HG03575 (cell line): ENCODE data around the gene GCNA.
"Not testable (repeated sequence)": the region's sequence is repeated elsewhere in the genome, so short reads cannot be mapped to it uniquely, and the experiment has no call there.

Experiments used
- ATAC-seq: cut with Tn5 transposase; IDR thresholded peaks from one replicate; pipeline ENCODE4 v1.9.1; 2021; ENCODE audit not compliant: unreplicated experiment, insufficient number of reproducible peaks, low FRiP score; ENCODE audit errors: extremely low read depth

GCNA gene

DNA sequence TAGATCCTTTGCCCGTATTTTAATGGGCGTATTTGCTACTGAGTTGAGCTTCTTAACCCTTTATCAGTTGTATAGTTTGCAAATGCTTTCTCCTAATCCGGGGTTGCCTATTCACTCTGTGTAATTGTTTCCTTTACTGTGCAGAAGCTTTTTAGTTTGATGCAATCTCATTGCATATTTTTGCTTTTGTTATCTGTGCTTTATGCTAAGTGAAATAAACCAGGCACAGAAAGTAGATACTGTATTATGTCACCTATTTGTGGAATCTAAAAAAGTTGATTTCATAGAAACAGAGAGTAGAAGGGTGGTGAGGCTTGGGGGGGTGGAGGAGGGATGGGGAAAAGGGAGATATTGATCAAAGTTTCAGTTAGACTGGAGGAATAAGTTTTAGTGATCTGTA, 27.7 kb upstream of the GCNA start:
- ATAC-seq: no peak

DNA sequence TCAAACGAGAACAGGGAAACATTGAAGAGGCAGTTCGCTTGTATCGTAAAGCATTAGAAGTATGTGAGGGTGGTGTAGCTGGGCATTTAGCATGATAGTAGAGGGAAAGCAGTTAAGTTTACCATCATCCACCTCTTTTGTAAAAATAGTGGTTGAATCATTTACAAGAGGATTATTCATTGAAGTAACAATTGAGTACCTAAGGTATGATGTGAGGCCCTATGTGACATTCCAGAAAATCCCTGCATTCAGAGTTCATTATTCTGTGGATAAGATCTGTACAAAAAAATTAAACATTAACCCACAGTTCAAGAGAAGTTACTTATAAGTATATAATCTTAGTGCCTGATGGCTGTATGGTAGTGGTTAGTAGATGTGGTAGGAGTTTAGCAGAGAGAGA, 22.2 kb upstream of the GCNA start:
- no peak for ATAC-seq

DNA sequence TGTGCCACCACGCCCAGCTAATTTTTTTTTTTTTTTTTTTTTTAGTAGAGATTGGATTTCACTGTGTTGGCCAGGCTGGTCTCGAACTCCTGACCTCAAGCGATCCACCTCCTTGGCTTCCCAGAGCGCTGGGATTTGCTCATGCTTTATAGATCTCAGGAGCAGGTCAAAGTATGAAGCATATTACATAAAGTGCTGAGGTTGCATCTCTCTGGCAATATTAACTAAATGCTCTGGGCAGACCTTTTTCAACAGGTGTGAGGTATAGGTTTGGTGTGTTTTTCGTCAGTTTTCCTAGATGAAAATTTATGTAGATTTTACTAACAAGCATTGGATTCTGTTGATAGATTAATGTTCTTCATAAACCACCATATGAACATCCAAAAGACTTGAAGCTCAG, 19.3 kb upstream of the GCNA start:
- no peak for ATAC-seq

DNA sequence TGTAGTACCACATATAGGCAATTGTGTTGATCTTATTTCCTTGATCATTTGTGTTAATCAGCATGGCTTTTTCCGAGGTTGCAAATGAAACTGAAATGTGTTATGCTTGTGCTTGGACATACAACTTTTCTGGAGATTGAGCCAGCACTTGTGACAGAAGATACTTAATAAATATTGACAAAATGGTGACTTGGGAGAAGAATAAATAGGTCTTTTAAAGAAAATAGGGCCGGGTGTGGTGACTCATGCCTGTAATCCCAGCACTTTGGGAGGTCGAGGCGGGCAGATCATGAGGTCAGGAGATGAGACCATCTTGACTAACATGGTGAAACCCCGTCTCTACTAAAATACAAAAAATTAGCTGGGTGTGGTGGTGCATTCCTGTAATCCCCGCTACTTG, 18.5 kb upstream of the GCNA start:
- ATAC-seq: not testable (repeated sequence)

DNA sequence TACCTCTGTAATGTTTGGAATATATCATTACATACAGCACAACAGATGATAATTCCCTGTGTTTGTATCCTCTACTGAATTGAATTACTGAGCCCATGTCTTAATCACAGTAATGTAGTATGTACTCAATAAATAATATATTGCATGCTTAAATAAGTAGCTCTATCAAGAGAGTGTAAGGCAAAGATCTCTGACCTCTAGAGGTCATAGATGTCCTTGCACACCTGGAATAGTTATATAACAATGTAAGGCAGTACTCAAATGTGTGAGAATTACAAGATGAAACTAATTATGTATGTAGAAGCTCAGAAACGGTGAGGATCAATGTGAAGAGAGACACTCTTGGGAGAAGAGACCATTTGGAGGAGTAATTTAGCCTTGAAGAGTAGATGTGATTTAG, 14.3 kb upstream of the GCNA start:
- ATAC-seq: no peak

DNA sequence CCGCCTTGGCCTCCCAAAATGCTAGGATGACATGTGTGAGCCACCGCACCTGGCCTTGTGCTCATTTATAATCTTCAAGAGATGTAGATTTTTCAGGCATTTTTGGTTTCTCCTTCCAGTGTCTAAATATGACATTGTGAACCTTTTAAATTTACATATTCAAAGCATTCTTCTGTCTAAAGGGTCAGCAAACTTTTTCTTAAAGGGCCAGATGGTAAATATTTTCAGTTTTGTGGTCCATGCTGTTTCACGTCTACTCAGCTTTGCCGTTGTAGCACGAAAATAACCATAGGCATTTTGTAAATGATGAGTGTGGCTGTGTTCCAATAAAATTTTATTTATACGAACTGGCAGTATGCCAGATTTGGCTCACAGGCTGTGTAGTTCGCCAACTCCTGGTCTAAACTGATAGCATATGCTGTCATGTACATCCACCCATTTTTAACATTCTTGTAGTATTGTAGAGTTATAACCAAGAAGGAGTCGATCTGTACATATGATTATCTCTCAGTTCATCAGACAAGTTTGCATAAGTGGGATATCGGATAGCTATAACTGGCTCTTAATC, 12.7 kb upstream of the GCNA start:
- ATAC-seq: no peak

DNA sequence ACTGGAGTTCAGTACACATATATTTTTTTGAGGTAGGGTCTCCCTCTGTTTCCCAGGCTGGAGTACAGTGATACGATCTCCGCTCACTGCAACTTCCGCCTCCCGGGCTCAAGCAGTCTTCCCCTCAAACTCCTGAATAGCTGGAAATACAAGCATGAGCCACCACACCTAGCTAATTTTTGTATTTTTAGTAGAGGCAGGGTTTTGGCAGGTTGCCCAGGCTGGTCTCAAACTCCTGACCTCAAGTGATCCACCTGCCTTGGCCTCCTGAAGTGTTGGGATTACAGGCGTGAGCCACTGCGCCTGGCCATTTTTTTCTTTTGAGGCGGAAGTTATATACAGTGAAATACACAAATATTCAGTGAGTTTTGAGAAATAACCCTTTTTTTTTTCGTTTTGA, 6.8 kb upstream of the GCNA start:
- ATAC-seq: not testable (repeated sequence)

DNA sequence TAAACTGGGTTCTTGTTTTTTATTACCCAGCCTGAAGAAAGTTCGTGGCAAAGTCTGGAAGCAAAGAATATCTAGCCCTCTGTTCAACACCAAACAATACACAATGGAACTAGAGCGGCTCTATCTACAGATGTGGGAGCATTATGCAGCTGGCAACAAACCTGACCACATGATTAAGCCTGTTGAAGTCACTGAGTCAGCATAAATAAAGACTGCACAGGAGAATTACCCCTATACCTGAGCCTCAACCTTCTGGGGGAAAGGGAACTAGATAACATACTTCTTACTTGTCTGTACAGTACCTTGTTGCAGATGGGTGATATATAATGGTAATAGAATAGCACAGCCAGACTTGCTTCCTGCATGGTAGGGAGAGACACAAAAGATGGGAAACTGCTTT, 4.6 kb upstream of the GCNA start:
- no peak for ATAC-seq

DNA sequence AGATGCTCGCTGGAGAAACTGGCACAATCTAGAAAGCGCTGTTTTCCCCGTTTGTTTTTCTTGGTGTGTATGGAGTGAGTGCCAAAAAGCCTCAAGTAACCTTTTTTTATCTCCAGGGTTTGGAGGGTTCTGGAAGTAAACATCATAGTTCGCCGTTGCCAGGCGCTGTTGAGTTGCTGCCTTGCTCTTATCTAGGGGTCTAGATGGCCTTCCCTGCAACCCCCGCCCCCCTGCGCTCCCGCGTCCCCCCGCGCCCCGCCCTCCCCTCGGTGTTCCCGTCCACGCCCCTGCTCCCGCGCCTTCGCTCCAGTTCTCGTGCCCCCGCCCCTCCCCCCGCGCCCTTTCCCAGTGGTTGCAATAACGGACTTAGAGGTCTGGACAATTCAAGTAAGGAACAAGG, 555 bp upstream of the GCNA start:
- ATAC-seq: no peak

DNA sequence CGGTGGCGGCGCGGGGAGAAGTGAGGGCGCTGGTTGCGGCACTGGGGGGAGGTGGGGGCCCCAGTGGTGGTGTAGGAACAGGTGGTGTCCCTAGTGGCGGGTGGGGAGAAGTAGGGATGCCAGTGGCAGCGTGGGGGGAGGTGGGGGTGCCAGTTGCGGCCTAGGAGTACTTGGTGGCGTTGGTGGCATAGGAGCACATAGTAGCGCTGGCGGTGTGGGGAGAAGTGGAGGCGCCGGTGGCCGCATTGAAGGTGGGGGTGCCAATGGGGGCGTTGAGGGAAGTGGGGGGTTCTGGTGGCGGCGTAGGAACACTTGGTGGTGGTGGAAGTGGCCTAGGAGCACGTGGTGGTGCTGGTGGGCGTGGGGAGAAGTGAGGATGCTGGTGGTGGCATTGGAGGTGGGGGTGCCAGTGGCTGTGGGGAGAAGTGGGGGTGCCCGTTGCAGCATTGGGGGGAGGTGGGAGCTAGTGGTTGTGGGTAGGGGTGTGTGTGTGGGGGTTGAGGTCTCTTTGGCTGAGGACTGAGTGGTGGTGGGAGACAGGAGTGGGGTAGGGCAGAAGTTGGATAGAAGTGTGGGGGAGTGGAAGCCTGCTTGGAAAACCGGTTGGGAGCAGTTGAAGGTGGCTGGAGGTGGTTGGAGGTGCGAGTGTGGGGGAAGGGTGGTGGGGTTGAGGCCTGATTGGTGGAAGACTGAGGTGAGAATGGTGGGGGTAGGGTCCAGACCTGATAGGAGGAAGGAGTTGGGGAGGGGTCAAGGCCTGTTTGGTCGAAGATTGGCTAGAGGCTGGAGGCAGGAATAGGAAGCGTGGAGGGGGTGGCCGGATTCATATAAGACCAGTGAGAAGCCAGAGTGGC, 1.1 kb downstream of the GCNA start:
- no peak for ATAC-seq

DNA sequence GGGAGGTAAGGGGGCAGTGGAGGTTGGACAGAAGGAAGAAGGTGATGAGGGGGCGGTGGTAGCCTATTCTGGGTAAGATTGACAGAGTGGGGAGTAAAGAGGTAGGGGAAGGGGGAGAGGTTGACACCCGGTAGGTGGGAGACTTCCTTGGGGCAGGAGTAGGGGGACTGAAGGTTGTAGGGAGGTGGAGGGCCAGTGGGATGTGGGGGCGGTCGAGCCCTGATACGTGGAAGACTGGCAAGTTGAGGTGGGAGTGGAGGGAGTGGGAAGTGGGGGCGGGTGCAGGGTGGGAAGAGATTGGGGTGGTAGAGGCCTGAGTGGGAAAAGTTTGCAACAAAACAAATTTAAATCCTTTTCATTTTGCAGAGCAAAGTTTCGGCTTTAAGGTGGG, 1.7 kb downstream of the GCNA start:
- no peak for ATAC-seq

DNA sequence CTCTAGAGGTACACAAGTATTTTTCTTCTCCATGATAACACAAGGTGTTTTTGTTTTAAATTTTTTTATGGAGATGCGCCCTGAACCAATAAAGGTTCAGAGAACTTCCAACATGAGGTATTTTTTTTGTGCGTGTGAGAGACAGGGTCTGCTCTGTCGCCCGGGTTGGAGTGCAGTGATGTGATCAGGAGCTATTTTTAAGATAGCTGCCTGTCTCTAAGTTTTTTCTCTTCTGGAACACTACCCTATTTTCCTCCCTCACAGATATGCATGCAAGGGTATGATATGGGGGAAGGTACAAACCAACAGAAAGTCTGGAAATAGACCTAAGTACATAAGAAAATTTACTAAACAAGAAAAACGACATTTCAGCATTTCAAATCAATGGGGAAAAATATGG, 3.0 kb downstream of the GCNA start:
- ATAC-seq: no peak

DNA sequence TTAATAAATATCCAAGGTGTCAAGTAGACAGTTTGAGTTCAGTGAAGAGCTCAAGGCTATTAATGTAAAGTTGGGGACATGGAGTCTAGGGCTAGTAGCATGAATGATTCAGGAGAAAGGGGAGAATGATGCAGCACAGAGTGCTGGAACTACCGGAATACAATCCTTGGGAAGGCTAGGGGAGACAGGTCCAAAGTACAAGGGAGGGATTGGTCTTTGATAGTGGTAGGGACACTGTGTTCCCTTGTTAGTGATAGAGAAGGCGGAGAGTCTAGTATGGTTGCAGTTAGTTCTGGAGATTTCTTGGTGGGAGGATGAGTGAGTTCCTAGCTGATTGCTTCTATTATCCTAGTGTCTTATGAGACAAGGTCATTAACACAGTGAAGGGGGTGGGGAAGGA, 8.7 kb downstream of the GCNA start:
- no peak for ATAC-seq

DNA sequence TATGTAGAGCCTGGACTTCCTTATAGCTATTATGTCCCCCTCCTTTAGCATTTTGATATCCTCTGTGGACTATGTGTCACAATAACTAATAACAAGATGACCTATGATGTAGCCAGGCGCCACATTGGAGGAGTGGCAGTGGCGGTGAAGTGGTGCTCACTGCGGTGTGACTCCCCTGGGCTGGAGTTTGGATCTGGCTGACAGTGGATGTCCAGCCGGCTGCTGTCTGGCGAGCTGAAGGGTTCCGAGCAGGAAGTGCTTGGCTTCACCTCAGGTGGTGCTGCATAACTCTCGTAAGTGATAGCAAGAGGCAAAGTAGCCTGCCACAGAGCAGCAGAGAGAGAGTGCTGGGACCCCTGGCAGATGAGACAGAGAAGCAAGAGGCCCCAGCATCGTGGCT, 15.0 kb downstream of the GCNA start:
- not testable (repeated sequence) for ATAC-seq

DNA sequence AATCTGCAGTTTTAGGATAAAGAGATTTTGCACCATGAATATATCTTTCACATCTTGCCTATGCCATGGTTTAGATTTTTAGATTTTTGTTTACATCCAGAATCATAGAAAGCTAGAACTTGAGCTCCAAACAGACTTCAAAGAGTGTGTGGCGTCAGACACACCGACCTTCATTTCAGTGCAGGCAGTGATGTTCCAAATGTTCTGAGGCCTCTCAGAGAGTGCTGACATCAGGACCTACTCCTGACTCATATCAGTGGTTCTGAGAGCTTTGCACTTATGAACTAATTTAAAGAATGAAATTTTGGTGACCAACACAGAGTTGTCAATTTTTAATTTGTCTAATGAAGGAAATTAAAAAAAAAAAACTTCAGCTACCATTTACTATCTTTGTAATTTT, 21.7 kb downstream of the GCNA start:
- no peak for ATAC-seq

DNA sequence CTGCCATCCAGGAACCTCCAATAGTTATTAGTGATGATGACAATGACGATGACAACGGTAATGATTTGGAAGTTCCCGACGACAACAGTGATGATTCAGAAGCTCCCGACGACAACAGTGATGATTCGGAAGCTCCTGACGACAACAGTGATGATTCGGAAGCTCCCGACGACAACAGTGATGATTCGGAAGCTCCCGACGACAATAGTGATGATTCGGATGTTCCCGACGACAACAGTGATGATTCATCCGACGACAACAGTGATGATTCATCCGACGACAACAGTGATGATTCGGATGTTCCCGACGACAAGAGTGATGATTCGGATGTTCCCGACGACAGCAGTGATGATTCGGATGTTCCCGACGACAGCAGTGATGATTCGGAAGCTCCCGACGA, 25.4 kb downstream of the GCNA start:
- no peak for ATAC-seq

DNA sequence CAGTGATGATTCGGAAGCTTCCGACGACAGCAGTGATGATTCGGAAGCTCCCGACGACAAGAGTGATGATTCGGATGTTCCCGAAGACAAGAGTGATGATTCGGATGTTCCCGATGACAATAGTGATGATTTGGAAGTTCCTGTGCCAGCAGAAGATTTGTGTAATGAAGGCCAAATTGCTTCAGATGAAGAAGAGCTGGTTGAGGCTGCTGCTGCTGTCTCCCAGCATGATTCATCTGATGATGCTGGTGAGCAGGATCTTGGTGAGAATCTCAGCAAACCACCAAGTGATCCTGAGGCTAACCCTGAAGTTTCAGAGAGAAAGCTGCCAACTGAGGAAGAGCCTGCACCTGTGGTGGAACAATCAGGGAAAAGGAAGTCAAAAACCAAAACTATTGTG, 25.9 kb downstream of the GCNA start:
- ATAC-seq: no peak

DNA sequence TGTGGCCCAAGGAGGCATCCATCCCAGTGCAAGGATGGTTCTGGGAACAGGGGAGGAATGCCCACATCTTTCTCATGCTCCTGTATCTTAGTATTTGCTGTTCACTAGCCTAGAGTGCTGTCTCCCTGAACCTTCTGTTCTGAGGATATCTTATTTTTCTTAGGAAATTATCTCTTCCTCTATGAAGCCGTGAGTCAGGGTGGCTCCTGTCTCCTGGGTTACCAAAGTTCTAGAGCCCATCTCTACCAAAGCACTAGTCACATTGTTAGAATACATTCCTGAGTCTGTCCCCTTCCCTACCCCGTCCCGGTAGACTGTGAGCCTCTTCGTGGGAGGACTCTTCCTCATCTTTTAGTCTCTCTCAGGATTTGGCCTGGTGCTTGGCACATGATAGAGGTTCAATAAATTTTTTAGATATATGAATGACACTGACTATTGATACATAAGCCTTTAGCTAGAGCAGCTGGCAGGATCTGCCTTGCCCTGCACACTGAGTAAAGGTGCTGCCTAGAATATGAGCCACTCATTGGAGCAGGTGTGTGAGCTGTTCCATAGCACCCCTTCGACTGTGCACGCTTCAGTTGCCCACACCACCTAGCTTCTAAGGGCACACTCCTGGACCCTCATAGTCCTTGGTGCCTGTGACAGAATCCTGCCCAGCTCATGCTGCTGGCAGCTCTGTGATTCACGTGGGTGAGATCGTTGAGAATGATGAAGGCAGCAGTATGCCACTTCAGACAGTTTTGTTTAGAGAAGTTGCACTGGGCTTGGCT, 26.7 kb downstream of the GCNA start:
- ATAC-seq: no peak

DNA sequence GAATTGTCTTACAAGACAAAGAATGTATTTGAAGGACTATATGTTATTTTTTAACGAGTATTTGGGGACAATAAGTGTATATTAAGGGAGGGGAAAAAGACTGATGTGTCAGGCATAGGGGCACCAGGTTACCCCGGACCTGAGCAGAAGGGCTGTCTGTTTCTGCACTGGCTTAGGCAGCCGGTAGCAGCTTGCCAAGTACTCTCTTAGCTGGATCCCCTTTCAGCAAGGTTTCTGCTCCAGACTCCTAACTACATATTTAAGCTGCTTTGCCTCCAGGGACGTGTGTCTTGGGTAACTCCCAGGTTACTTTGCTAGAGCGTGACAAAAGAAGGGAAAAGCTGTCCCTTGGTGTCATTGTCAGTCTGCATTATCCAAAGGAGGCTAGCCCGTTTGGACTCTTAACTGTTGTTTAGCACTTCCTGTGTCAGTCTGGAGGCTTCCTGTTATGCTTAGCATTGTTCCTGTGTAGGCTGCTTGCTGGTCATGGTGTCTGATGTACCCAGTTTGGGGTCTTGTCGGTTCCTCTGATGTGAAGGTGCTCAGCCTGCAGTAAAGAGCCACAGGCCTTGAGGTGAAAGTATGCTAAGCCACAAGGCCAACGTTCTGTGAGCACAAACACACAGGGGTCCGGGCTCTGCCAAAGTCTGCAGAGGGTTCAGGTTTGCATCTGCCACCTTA, 28.4 kb downstream of the GCNA start:
- ATAC-seq: no peak

DNA sequence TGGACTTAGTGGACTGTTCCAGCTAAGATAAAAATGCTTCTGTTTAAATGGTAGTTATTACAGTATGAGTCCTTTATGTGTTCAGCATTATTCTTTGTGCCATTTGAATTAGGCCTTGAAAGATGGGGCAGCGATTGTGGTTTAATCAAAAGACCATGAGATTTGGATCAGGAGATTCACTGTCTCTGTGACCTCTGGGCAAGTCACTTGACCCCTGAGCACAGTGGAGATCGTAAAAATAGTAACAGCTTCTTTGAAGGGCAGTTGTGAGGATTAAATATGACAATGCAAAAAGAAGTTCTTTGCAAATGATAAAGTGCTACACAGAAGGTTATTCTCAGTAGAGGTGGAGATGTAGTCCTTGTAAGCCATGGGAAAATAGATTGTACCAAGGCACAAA, 29.3 kb downstream of the GCNA start:
- no peak for ATAC-seq
